Common myeloid progenitor, CD34-positive (primary cell): ENCODE measurements around the gene MYLK4.

Source experiments
- CTCF ChIA-PET: fragments of 350-600 bp; sonication (Branson Sonifier 250); formaldehyde crosslinking; loops from one replicate; lab custom pipeline; 2021; ENCODE audit warnings: antibody characterized with exemption; lab: Charles Lee
- POLR2A ChIA-PET: fragments of 350-600 bp; sonication (Branson Sonifier 250); formaldehyde crosslinking; loops from one replicate; lab custom pipeline; 2021; ENCODE audit warnings: antibody characterized with exemption; lab: Charles Lee
- DNase-seq, 3 donors: peaks; one replicate each; pipeline versions ENCODE4 v3.0.0 to v3.0.0-alpha.2; 2013
- H3K27ac ChIP-seq, 2 experiments: 1 replicate in 1 of 2; 2 replicates in 1 of 2; pipeline ENCODE4 v1.7.0; 2013; ENCODE audit warnings: inconsistent platforms in 2 of 2, low read length in 2 of 2, mild to moderate bottlenecking in 2 of 2, low read depth in 1 of 2, moderate library complexity in 1 of 2; ENCODE audit not compliant: severe bottlenecking in 2 of 2, insufficient read depth in 1 of 2, poor library complexity in 1 of 2
- H3K27me3 ChIP-seq, 5 experiments: replicated peaks in 2 of 5; 1 replicate in 3 of 5; 2 replicates in 2 of 5; pipeline versions ENCODE4 v1.6.1 to v1.7.0; 2013; ENCODE audit warnings: low read length in 4 of 5, mild to moderate bottlenecking in 2 of 5, moderate library complexity in 2 of 5, inconsistent platforms in 1 of 5; ENCODE audit not compliant: insufficient read depth in 5 of 5, control insufficient read depth in 4 of 5
- H3K36me3 ChIP-seq, 4 experiments: 1 replicate in 2 of 4; 2 replicates in 2 of 4; pipeline versions ENCODE4 v1.6.1 to v1.7.0; 2013; ENCODE audit warnings: low read length in 3 of 4, control low read depth in 1 of 4, mild to moderate bottlenecking in 1 of 4; ENCODE audit not compliant: control insufficient read depth in 4 of 4, insufficient read depth in 4 of 4
- H3K4me1 ChIP-seq, 4 experiments: 1 replicate in 3 of 4; 2 replicates in 1 of 4; pipeline versions ENCODE4 v1.6.1 to v1.7.1; 2013; ENCODE audit warnings: low read length in 3 of 4, mild to moderate bottlenecking in 3 of 4, control low read depth in 1 of 4, inconsistent platforms in 1 of 4, moderate library complexity in 1 of 4; ENCODE audit not compliant: control insufficient read depth in 4 of 4, insufficient read depth in 4 of 4; ENCODE audit errors: control extremely low read depth in 1 of 4
- H3K4me3 ChIP-seq, 7 experiments: 1 replicate in 4 of 7; 2 replicates in 3 of 7; pipeline versions ENCODE4 v1.5.1 to v1.7.0; 2013; ENCODE audit warnings: mild to moderate bottlenecking in 7 of 7, low read length in 6 of 7, moderate library complexity in 6 of 7, inconsistent platforms in 2 of 7, low read depth in 2 of 7, control low read depth in 1 of 7; ENCODE audit not compliant: insufficient read depth in 4 of 7, control insufficient read depth in 1 of 7; ENCODE audit errors: extremely low read depth in 1 of 7
- H3K9me3 ChIP-seq, 5 experiments: 1 replicate in 4 of 5; 2 replicates in 1 of 5; pipeline versions ENCODE4 v1.6.1 to v1.7.1; 2013; ENCODE audit warnings: low read length in 4 of 5, mild to moderate bottlenecking in 2 of 5, inconsistent platforms in 1 of 5, low read depth in 1 of 5, moderate library complexity in 1 of 5; ENCODE audit not compliant: control insufficient read depth in 4 of 5, insufficient read depth in 2 of 5; ENCODE audit errors: control extremely low read depth in 1 of 5
- WGBS: methylation state at CpG from one replicate; pipeline ENCODE4 v1.1.5; 2013; ENCODE audit not compliant: insufficient coverage; 5-methylcytosine and 5-hydroxymethylcytosine counted together

Gene MYLK4

DNA sequence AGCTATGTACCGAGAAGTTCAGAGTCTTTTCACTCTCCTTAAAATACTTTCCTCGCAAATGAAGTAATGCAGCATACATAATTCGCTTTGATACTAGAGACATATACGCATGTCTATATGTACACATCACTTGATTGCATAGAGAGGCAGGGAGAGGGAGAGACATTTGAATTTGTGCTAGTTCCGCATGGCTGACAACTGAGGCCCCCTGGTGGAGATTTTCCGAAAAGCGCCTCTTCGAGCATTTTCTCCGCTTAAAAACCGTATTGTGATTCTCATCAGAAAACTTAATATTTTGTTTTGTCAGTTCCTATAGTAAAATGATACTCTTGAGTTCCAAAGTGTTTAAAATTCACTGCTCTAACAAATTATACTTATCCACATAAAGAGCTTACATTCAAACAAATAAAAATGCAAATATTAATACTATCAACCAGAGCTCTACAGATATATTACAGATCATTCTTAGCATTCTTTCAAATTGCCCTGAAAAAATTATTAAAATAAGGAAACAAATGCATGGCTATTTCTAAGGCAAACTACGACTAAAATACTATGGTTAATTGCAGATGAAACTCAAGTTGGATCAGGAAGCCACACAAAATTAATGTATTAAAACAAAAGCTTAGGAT lies 637 bp downstream of the MYLK4 start:
- ChIA-PET POLR2A (interaction anchor here (2.5 kb wide), 1 partner anchor 15 kb away, joined by 12 read pairs; the partner anchor contains the start of gene WRNIP1), CTCF (interaction anchor here (0.8 to 12.6 kb wide), 23 partner anchors 8 to 1154 kb away, joined by 3 to 227 read pairs (median 4); partner anchors contain the start of genes SERPINB1 and WRNIP1)
- no peaks in the 10 kb centered on the region for H3K27me3 ChIP-seq
- H3K9me3 ChIP-seq: no peaks in the 10 kb centered on the region
- H3K4me1 ChIP-seq: peaks cover 23 to 57% (median 35%) of the 10 kb centered on the region in 4 experiments
- no peak overlapping the region for H3K27ac ChIP-seq
- peak overlapping the region in 1 of 7 experiments; percentile 51 for H3K4me3 ChIP-seq
- DNase-seq: peak; percentile 74 to 87 (median 84)
- no CpG with 5 or more reads among the region's 11 CpGs for WGBS
- no peaks in the 10 kb centered on the region for H3K36me3 ChIP-seq

DNA sequence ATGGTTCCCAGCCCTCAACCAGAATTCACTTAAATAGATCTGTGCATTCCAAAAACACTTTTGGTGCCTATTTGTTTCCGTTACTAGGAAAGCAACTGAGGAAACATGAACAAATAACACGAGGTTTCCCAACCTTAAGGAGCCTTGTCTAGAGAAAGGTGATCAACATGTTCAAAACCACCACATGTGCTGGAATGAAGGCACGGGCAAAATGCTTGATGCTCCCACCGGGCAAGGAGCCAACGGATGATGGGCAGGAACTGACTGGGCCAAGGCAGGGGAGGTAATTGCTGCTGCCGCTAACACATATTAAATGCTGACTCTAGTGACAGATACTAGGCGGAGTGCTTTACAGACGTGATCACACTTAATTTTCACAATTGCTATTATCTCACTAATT lies 2.5 kb downstream of the MYLK4 start:
- Histone ChIP-seq H3K27me3 (no peaks in the 10 kb centered on the region), H3K4me3 (no peak overlapping the region), H3K4me1 (peaks cover 23 to 60% (median 43%) of the 10 kb centered on the region in 4 experiments), H3K9me3 (no peaks in the 10 kb centered on the region), H3K36me3 (no peaks in the 10 kb centered on the region), H3K27ac (no peak overlapping the region)
- 69% methylated on average over 5 of the region's 8 CpGs for WGBS
- DNase-seq: peak in 2 of 3 donors; percentile 37 to 60
- POLR2A ChIA-PET: no interaction called here
- CTCF ChIA-PET: interaction anchor here (0.9 to 12.6 kb wide), 4 partner anchors 12 to 29 kb away, joined by 3 to 227 read pairs (median 89); partner anchors contain the start of gene WRNIP1

DNA sequence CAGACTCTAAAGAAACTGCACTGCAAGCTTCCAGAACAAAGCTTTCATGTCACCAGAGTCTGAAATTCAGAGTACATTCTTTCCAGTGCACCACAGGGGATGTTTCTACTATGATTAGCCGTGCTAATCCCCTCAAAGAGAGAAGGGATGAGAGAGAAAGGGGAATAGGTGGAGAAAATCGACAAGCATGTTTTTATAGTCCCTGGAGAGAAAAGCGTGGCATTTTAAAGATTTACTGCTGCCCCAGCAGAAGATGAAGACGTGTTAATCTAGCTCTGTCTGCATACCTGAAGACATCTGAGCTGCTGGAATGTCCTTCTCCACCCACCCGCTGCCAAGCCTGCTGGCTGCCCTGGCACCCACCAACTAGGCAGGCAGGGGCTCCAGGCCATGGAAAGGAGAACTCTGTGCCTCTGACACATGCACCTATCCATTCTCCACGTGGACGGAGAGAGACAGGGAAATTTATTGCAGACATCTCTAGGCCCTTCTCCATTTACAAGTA lies 4.1 kb downstream of the MYLK4 start:
- Histone ChIP-seq H3K27me3 (no peaks in the 10 kb centered on the region), H3K4me1 (peaks cover 18 to 46% (median 28%) of the 10 kb centered on the region in 4 experiments), H3K4me3 (peak overlapping the region in 1 of 7 experiments; percentile 8), H3K27ac (no peak overlapping the region), H3K36me3 (no peaks in the 10 kb centered on the region), H3K9me3 (no peaks in the 10 kb centered on the region)
- WGBS: 91% methylated on average over 4 of the region's 7 CpGs
- ChIA-PET POLR2A (no interaction called here), CTCF (interaction anchor here (1.0 to 12.6 kb wide), 5 partner anchors 10 to 36 kb away, joined by 3 to 227 read pairs (median 4); partner anchors contain the start of gene WRNIP1)
- DNase-seq: no peak

DNA sequence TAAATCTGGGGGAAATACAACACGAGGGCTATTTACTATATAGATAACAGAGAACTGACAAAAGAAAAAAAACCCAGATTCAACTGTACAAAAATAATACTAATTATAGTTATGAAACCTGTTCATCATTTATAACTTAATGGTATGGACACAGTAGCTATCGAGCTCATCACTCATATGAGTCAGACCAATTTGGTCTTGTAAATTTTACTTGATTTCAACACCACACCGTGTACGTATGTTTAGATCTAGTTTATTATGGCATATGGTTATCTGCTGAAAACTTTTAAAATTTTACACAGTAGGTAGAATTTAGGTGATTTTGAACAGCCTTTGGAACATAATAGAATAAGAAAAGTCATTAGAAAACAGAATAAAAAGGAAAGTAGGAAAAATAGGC lies 5.5 kb downstream of the MYLK4 start:
- no CpG with 5 or more reads among the region's 4 CpGs for WGBS
- Histone ChIP-seq H3K9me3 (no peaks in the 10 kb centered on the region), H3K27me3 (no peaks in the 10 kb centered on the region), H3K4me1 (peaks cover 4 to 38% (median 20%) of the 10 kb centered on the region in 4 experiments), H3K27ac (no peak overlapping the region), H3K4me3 (no peak overlapping the region), H3K36me3 (no peaks in the 10 kb centered on the region)
- no peak for DNase-seq
- ChIA-PET POLR2A (no interaction called here), CTCF (interaction anchor here (0.7 to 12.6 kb wide), 6 partner anchors 9 to 120 kb away, joined by 3 to 227 read pairs (median 5); partner anchors contain the start of gene WRNIP1)

DNA sequence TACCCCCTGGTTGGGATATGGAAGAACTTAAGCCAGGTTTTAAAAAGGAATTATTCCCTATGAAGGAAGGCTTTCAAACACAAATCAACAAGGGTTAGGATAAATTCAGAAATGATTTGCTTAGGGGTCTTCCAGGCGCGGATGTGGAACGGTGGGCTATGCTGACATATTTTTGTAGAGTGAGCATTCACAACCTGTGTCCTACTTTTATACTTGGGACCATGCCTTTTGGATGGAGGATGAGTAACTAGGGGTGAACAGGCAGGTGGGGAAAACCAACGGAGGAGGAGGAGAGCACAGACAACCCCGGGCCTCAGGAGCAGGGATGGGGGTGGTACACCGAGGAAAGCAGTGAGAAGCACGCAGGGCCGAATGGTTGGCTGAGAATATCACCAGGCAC lies 5.9 kb downstream of the MYLK4 start:
- Histone ChIP-seq H3K36me3 (no peaks in the 10 kb centered on the region), H3K9me3 (no peaks in the 10 kb centered on the region), H3K4me1 (peaks cover 1 to 39% (median 20%) of the 10 kb centered on the region in 4 experiments), H3K27me3 (no peaks in the 10 kb centered on the region), H3K4me3 (no peak overlapping the region), H3K27ac (no peak overlapping the region)
- ChIA-PET POLR2A (no interaction called here), CTCF (interaction anchor here (0.7 to 12.6 kb wide), 5 partner anchors 9 to 120 kb away, joined by 3 to 227 read pairs (median 7); partner anchors contain the start of gene WRNIP1)
- DNase-seq: no peak
- WGBS: 97% methylated on average over 5 of the region's 8 CpGs

DNA sequence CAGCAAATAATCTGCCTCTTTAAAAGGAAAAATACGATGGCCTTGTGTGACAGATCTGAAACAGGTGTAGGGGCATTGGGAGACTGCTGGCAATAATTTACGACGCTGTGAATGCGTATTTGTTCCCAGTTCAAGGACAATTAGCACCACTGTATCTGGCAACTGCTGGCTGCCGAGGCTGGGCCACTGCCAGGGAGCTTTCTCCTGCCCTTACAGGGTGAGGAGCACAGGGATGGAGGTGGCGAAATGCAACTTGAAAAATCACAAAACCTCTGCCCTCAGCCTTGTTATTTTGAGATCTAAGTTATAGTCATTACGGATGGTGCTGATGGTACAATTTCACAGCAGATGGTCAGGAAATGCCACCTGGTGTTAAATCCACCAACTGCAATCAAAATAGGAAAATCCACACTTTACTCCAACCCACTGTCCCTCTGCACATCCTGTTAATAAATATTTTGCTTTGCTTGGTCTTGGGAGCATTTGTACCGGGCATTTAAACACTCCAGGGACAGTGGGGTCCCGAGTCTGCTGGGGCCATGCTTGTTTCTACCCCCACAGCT lies 6.4 kb downstream of the MYLK4 start:
- Histone ChIP-seq H3K27ac (no peak overlapping the region), H3K27me3 (no peaks in the 10 kb centered on the region), H3K4me1 (peaks cover 0 to 39% (median 22%) of the 10 kb centered on the region in 4 experiments), H3K9me3 (no peaks in the 10 kb centered on the region), H3K4me3 (no peak overlapping the region), H3K36me3 (no peaks in the 10 kb centered on the region)
- ChIA-PET CTCF (interaction anchor here (1.6 to 12.6 kb wide), 2 partner anchors 19 to 47 kb away, joined by 7 to 227 read pairs; partner anchors contain the start of gene WRNIP1), POLR2A (no interaction called here)
- WGBS: 93% methylated on average over 4 of the region's 9 CpGs
- DNase-seq: no peak
